ENCODE results near the gene PAPPA2. TPM values are rescaled to one million over a fixed set of nuclear protein-coding genes. Genes with fewer than 3 reads are reported as not detected.

The PAPPA2 gene
- 16.5 and 18.9 TPM in 2 replicates for total RNA-seq

GRCh38 chr1:176462674-176463378 lies at the start of gene PAPPA2:
Gene PAPPA2, plus strand, starts transcription at chr1:176463175. Its CDS starts 93,148 bp downstream, at chr1:176556323.

